ENCODE data around the gene ATXN10. TPM values are rescaled to one million over a fixed set of nuclear protein-coding genes. Genes with fewer than 3 reads are reported as not detected.

Gene ATXN10
- total and polyA plus RNA-seq, 2 experiments from 2014 or later, result 99.0 to 163 TPM

DNA sequence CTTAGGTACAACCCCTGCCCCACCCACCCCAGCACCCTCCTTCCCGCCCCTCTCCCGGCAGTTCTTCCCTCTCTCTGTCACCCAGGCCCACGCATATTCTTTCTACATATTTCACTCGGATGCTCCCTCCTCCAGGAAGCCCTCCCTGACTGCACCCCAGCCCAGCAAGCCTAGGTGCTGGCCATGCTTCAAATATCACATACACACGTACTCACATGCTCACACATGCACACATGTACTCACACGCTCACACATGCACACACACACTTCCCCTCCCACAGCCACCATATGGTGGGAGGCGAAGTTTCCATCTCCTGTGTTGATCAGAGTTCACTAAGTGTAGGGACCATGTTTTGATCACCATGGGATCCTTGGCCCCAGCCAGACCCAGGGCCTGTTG lies 214.9 kb downstream of the ATXN10 start:
- no peak overlapping the region for H2AFZ ChIP-seq
- Mint-ChIP-seq H3K27ac (no peak overlapping the region), H3K9me3 (no peaks in the 10 kb centered on the region; the same call in 2 of the 3 replicates), H3K27me3 (ENCODE audit: insufficient read depth, low read depth, poor library complexity) (peaks cover 19% of the 10 kb centered on the region), H3K4me3 (no peak overlapping the region), H3K4me1 (no peaks in the 10 kb centered on the region), H3K36me3 (ENCODE audit: low read depth) (no peaks in the 10 kb centered on the region)
- no peaks in the 10 kb centered on the region for H3K27me3 ChIP-seq (ENCODE audit: insufficient read depth)
- H3K27ac ChIP-seq (ENCODE audit: low read depth), result no peak overlapping the region
- no peaks in the 10 kb centered on the region; the same call in 1 of the 2 replicates for H3K4me1 ChIP-seq (ENCODE audit: insufficient read depth)
- no peaks in the 10 kb centered on the region for H3K36me3 ChIP-seq (ENCODE audit: insufficient read depth)
- no peaks in the 10 kb centered on the region for H3K79me2 ChIP-seq (replicated peaks; ENCODE audit: insufficient read depth)
- no peak for TF ChIP-seq ZNF331 (CRISPR knock-in tag; IDR thresholded peaks at IDR 0.05; ENCODE audit: low read depth)
- TF ChIP-seq, protein P1, sequence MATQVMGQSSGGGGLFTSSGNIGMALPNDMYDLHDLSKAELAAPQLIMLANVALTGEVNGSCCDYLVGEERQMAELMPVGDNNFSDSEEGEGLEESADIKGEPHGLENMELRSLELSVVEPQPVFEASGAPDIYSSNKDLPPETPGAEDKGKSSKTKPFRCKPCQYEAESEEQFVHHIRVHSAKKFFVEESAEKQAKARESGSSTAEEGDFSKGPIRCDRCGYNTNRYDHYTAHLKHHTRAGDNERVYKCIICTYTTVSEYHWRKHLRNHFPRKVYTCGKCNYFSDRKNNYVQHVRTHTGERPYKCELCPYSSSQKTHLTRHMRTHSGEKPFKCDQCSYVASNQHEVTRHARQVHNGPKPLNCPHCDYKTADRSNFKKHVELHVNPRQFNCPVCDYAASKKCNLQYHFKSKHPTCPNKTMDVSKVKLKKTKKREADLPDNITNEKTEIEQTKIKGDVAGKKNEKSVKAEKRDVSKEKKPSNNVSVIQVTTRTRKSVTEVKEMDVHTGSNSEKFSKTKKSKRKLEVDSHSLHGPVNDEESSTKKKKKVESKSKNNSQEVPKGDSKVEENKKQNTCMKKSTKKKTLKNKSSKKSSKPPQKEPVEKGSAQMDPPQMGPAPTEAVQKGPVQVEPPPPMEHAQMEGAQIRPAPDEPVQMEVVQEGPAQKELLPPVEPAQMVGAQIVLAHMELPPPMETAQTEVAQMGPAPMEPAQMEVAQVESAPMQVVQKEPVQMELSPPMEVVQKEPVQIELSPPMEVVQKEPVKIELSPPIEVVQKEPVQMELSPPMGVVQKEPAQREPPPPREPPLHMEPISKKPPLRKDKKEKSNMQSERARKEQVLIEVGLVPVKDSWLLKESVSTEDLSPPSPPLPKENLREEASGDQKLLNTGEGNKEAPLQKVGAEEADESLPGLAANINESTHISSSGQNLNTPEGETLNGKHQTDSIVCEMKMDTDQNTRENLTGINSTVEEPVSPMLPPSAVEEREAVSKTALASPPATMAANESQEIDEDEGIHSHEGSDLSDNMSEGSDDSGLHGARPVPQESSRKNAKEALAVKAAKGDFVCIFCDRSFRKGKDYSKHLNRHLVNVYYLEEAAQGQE (IDR thresholded peaks at IDR 0.05; ENCODE audit: unreplicated experiment), result no peak
- TF ChIP-seq JUNB (IDR thresholded peaks at IDR 0.05; ENCODE audit: unreplicated experiment), result no peak
- TF ChIP-seq EZH2 (IDR thresholded peaks at IDR 0.05; ENCODE audit: low read depth, unreplicated experiment), result no peak
- no peak for TF ChIP-seq NANOG (IDR thresholded peaks at IDR 0.05; ENCODE audit: borderline replicate concordance)
- no peak for TF ChIP-seq EZH2phosphoT487 (IDR thresholded peaks at IDR 0.05; ENCODE audit: unreplicated experiment)
- H3F3A ChIP-seq (replicated peaks; ENCODE audit: low read depth), result no peaks in the 10 kb centered on the region
- no peaks in the 10 kb centered on the region for H3K9me2 ChIP-seq (ENCODE audit: insufficient read depth)
- DNase-seq (ENCODE audit: low spot score) (no peak), ATAC-seq (no peak)
- no peak overlapping the region for H3K4me3 ChIP-seq
- H4K20me1 ChIP-seq (replicated peaks; ENCODE audit: insufficient read depth), result no peaks in the 10 kb centered on the region
- no peak overlapping the region for H3K4me2 ChIP-seq

DNA sequence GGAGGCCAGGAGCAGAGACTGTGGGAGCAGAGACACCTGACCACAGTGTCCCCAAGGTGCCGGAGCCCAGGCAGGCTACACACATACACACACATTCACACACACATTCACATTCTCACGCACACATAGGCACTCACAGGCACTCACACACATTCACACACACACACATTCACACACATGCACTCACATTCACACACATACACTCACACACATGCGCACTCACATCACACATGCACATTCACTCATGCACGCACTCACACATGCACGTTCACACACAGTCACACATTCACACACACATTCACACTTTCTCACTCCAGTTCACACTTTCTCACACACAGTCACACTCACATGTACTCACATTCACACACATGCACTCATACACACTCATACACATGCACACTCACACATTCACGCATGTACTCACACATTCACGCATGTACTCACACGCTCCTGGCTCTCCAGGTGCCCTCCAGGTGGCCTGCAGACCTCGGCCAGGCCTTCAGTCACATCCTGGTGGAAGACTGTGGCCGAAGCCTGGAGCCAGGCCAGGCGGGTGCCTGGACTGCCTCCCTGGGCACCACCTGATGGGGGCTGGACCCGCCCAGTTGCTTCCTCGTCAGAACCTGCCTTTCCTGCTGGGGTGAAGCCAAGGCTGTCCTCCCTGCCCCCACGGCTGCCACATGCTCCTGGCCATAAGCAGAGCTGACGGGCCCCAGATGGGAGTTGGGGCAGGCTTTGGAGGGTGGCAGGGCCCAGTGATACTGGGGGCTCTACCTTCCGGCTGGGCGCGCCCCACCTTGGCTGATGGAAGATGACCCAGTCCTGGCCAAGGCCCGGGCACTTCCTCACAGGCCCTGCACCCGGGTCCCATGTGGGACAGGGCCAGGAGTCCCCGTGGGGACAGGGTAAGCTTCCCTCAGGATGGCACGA lies 215.8 kb downstream of the ATXN10 start:
- no peak for ATAC-seq
- TF ChIP-seq, protein P2, sequence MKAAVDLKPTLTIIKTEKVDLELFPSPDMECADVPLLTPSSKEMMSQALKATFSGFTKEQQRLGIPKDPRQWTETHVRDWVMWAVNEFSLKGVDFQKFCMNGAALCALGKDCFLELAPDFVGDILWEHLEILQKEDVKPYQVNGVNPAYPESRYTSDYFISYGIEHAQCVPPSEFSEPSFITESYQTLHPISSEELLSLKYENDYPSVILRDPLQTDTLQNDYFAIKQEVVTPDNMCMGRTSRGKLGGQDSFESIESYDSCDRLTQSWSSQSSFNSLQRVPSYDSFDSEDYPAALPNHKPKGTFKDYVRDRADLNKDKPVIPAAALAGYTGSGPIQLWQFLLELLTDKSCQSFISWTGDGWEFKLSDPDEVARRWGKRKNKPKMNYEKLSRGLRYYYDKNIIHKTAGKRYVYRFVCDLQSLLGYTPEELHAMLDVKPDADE (IDR thresholded peaks at IDR 0.05), result no peak
- TF ChIP-seq, protein P3, sequence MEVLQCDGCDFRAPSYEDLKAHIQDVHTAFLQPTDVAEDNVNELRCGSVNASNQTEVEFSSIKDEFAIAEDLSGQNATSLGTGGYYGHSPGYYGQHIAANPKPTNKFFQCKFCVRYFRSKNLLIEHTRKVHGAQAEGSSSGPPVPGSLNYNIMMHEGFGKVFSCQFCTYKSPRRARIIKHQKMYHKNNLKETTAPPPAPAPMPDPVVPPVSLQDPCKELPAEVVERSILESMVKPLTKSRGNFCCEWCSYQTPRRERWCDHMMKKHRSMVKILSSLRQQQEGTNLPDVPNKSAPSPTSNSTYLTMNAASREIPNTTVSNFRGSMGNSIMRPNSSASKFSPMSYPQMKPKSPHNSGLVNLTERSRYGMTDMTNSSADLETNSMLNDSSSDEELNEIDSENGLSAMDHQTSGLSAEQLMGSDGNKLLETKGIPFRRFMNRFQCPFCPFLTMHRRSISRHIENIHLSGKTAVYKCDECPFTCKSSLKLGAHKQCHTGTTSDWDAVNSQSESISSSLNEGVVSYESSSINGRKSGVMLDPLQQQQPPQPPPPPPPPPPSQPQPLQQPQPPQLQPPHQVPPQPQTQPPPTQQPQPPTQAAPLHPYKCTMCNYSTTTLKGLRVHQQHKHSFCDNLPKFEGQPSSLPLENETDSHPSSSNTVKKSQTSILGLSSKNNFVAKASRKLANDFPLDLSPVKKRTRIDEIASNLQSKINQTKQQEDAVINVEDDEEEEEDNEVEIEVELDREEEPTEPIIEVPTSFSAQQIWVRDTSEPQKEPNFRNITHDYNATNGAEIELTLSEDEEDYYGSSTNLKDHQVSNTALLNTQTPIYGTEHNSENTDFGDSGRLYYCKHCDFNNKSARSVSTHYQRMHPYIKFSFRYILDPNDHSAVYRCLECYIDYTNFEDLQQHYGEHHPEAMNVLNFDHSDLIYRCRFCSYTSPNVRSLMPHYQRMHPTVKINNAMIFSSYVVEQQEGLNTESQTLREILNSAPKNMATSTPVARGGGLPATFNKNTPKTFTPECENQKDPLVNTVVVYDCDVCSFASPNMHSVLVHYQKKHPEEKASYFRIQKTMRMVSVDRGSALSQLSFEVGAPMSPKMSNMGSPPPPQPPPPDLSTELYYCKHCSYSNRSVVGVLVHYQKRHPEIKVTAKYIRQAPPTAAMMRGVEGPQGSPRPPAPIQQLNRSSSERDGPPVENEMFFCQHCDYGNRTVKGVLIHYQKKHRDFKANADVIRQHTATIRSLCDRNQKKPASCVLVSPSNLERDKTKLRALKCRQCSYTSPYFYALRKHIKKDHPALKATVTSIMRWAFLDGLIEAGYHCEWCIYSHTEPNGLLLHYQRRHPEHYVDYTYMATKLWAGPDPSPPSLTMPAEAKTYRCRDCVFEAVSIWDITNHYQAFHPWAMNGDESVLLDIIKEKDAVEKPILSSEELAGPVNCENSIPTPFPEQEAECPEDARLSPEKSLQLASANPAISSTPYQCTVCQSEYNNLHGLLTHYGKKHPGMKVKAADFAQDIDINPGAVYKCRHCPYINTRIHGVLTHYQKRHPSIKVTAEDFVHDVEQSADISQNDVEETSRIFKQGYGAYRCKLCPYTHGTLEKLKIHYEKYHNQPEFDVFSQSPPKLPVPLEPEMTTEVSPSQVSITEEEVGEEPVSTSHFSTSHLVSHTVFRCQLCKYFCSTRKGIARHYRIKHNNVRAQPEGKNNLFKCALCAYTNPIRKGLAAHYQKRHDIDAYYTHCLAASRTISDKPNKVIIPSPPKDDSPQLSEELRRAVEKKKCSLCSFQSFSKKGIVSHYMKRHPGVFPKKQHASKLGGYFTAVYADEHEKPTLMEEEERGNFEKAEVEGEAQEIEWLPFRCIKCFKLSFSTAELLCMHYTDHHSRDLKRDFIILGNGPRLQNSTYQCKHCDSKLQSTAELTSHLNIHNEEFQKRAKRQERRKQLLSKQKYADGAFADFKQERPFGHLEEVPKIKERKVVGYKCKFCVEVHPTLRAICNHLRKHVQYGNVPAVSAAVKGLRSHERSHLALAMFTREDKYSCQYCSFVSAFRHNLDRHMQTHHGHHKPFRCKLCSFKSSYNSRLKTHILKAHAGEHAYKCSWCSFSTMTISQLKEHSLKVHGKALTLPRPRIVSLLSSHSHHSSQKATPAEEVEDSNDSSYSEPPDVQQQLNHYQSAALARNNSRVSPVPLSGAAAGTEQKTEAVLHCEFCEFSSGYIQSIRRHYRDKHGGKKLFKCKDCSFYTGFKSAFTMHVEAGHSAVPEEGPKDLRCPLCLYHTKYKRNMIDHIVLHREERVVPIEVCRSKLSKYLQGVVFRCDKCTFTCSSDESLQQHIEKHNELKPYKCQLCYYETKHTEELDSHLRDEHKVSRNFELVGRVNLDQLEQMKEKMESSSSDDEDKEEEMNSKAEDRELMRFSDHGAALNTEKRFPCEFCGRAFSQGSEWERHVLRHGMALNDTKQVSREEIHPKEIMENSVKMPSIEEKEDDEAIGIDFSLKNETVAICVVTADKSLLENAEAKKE (CRISPR knock-in tag; IDR thresholded peaks at IDR 0.05), result no peak
- no peak for TF ChIP-seq JUNB (IDR thresholded peaks at IDR 0.05; ENCODE audit: unreplicated experiment)
- TF ChIP-seq POLR2AphosphoS5 (IDR thresholded peaks at IDR 0.05; ENCODE audit: low read depth), result no peak

More for the DNA sequence above, 215.8 kb downstream of the ATXN10 start:
- H3K4me2 ChIP-seq, result no peak overlapping the region
- H4K20me1 ChIP-seq (replicated peaks; ENCODE audit: insufficient read depth), result no peaks in the 10 kb centered on the region
- H3K27ac ChIP-seq (ENCODE audit: low read depth), result no peak overlapping the region
- H3K4me3 ChIP-seq, result no peak overlapping the region
- H3K27me3 Mint-ChIP-seq (ENCODE audit: insufficient read depth, low read depth, poor library complexity), result peaks cover 14% of the 10 kb centered on the region
- no peak overlapping the region for H3K27ac Mint-ChIP-seq
- DNase-seq (ENCODE audit: low spot score), result no peak
- H3K4me3 Mint-ChIP-seq, result no peak overlapping the region
- no peaks in the 10 kb centered on the region for H3K4me1 ChIP-seq (ENCODE audit: insufficient read depth)
- H3K9me3 Mint-ChIP-seq, result no peaks in the 10 kb centered on the region; the same call in 2 of the 3 replicates
- no peaks in the 10 kb centered on the region for H3K36me3 ChIP-seq (ENCODE audit: insufficient read depth)
- no peak overlapping the region for H2AFZ ChIP-seq
- H3K4me1 Mint-ChIP-seq, result no peaks in the 10 kb centered on the region
- no peaks in the 10 kb centered on the region for H3K9me2 ChIP-seq (ENCODE audit: insufficient read depth)
- H3F3A ChIP-seq (replicated peaks; ENCODE audit: low read depth), result no peaks in the 10 kb centered on the region
- H3K27me3 ChIP-seq (ENCODE audit: insufficient read depth), result no peaks in the 10 kb centered on the region
- H3K79me2 ChIP-seq (replicated peaks; ENCODE audit: insufficient read depth), result no peaks in the 10 kb centered on the region
- H3K36me3 Mint-ChIP-seq (ENCODE audit: low read depth), result no peaks in the 10 kb centered on the region

Data from GM23338 (cell line).